ENCODE results near the gene SSUH2.
"Not testable (repeated sequence)": the region's sequence is repeated elsewhere in the genome, so short reads cannot be mapped to it uniquely, and the experiment has no call there.

Gene SSUH2

DNA sequence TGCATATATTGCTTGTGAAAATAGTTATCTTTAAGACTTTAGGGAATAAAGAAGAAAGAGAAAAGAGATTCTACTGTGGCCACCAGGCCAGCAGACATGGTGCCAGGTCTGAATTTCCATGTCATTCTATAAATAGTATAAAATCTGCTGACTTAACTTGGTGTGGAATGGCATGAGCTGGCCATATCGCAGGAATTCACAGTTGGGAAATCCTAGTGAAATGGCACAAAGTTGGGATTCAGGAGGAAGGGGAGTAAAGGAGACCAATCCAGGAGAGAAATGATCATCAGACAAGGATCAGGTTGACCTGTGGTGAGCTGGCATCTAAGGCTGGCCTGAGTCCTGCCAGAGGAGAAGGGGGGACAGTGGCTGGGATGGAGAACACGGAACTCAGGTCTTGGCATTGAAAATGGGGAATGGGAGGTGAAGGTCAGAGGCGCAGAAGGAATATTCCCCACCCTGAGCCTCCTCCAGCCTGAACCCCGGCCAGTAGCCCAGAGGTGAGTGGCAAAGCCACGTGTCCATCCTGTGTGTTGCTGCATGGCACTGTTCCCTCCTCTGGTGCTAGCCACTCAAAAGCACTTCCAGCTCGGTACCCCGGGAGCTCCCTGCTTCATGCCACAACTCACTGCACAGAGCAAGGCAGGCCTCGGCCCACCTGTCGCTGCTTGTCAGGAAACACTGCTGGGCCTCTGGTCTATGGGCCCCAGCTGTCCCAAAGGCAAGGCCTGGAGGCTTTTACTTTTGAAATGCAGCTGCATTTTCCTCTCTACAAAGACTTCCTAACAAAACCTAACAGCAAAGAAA is 51.4 kb downstream of the SSUH2 start:
- CTCF ChIA-PET: interaction anchor here (1.0 to 3.0 kb wide), 9 partner anchors 9 to 169 kb away, joined by 3 to 11 read pairs (median 4); no protein-coding TSS in a partner anchor
- H3K4me3 ChIP-seq (ENCODE audit: low read depth, low read length): no peak overlapping the region
- DNase-seq (ENCODE audit: low read depth, low spot score): no peak
- no peak for TF ChIP-seq CTCF (IDR thresholded peaks at IDR 0.05; ENCODE audit: insufficient read depth, low read length, missing control alignments)
- POLR2A ChIA-PET: interaction anchor here (1.1 kb wide), 1 partner anchor 16 kb away, joined by 5 read pairs; no protein-coding TSS in a partner anchor

GRCh38 chr3:8589880-8590556 is 54.6 kb downstream of the SSUH2 start:
- no peak for TF ChIP-seq CTCF (IDR thresholded peaks at IDR 0.05; ENCODE audit: insufficient read depth, low read length, missing control alignments)
- POLR2A ChIA-PET: no interaction called here

GRCh38 chr3:8584661-8585060 is 59.9 kb downstream of the SSUH2 start:
- CTCF ChIA-PET: interaction anchor here (1.0 kb wide), 1 partner anchor 9 kb away, joined by 3 read pairs; no protein-coding TSS in a partner anchor
- no peak for DNase-seq (ENCODE audit: low read depth, low spot score)
- TF ChIP-seq CTCF (IDR thresholded peaks at IDR 0.05; ENCODE audit: insufficient read depth, low read length, missing control alignments): no peak
- POLR2A ChIA-PET: interaction anchor here (0.6 kb wide), 1 partner anchor 189 kb away, joined by 3 read pairs; no protein-coding TSS in a partner anchor
- no peak overlapping the region for H3K4me3 ChIP-seq (ENCODE audit: low read depth, low read length)

More at GRCh38 chr3:8589880-8590556, 54.6 kb downstream of the SSUH2 start:
- no peak for DNase-seq (ENCODE audit: low read depth, low spot score)
- H3K4me3 ChIP-seq (ENCODE audit: low read depth, low read length): no peak overlapping the region
- CTCF ChIA-PET: interaction anchor here (0.8 to 1.6 kb wide), 3 partner anchors 15 to 173 kb away, joined by 3 to 6 read pairs (median 4); no protein-coding TSS in a partner anchor

DNA sequence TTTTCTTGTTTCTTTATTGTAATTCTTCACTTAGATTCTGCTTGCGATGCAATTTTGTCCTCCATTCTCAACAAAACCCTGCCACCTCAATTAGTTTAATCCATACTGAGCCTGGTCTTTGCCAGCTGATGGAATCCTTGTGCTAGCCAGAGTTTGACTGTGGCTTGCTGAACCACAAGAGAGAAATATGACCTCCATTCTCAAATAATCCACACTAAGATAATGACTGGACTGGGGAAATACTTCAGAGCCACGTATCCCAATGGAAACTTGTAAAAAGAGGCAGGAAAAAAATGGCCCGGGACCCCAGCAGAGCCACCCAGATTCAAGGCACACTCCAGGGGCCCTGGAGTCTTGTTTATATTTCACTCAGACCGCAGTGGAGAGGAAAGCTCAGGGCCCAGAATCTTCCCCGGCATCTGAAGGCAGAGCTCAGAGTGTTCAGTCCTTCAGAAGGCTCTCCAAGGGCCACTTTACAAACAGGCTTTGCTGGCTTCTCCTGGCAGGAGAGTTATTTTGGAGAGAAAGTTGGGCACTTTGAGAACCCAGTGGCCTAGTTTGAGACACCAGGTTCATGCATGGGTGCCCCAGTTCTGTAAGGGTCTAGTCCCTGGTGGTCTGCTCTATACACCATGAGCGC is 62.7 kb downstream of the SSUH2 start:
- CTCF ChIA-PET: interaction anchor here (1.2 kb wide), 1 partner anchor 10 kb away, joined by 3 read pairs; no protein-coding TSS in a partner anchor

DNA sequence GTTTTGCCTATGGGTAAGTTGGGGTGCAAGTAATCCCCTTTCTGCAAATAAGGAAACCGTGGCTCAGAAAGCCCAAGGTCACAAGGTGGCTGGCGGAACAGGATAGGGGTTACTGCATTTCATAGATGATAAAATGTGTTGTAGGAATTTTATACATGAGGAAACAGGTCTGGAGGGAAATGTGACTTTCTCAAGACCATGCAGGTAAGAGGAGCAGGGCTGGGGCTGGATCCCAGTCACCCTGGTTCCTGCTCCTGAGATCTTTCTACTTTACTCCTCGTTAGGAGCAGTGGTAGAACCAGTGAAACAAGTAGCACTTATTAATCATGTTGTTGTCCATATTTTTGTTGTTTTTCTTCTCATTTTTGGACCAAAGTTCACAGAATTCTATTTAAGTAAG is 63.2 kb downstream of the SSUH2 start:
- TF ChIP-seq CTCF (IDR thresholded peaks at IDR 0.05; ENCODE audit: insufficient read depth, low read length, missing control alignments): no peak
- no peak overlapping the region for H3K4me3 ChIP-seq (ENCODE audit: low read depth, low read length)
- no peak for DNase-seq (ENCODE audit: low read depth, low spot score)
- ChIA-PET CTCF (interaction anchor here (1.2 to 3.0 kb wide), 2 partner anchors 10 to 139 kb away, joined by 3 to 10 read pairs; no protein-coding TSS in a partner anchor), POLR2A (no interaction called here)

More for the DNA sequence above, 62.7 kb downstream of the SSUH2 start:
- no peak for DNase-seq (ENCODE audit: low read depth, low spot score)
- TF ChIP-seq CTCF (IDR thresholded peaks at IDR 0.05; ENCODE audit: insufficient read depth, low read length, missing control alignments): no peak
- POLR2A ChIA-PET: no interaction called here
- H3K4me3 ChIP-seq (ENCODE audit: low read depth, low read length): no peak overlapping the region

GRCh38 chr3:8580434-8580833 is 64.2 kb downstream of the SSUH2 start:
- POLR2A ChIA-PET: interaction anchor here (1.4 kb wide), 1 partner anchor 25 kb away, joined by 3 read pairs; no protein-coding TSS in a partner anchor
- H3K4me3 ChIP-seq (ENCODE audit: low read depth, low read length); DNase-seq (ENCODE audit: low read depth, low spot score): not testable (repeated sequence)
- CTCF ChIA-PET: interaction anchor here (0.8 to 3.0 kb wide), 4 partner anchors 11 to 138 kb away, joined by 3 to 10 read pairs (median 3); no protein-coding TSS in a partner anchor

All from AG04449 (cell line).